Endothelial cell (in vitro differentiated cells): ENCODE measurements around the gene NGEF. TPM values are rescaled to one million over a fixed set of nuclear protein-coding genes. Genes with fewer than 3 reads are reported as not detected.

Experiments used
- DNase-seq: peaks from one replicate; pipeline ENCODE4 v3.0.0; 2021; ENCODE audit warnings: low spot score
- H3K27ac Mint-ChIP-seq: one replicate; pipeline ENCODE4 v1.8.0; 2021; ENCODE audit warnings: mixed read lengths, inconsistent platforms; ENCODE audit not compliant: unreplicated experiment
- H3K27me3 Mint-ChIP-seq: one replicate; pipeline ENCODE4 v1.8.0; 2021; ENCODE audit warnings: mild to moderate bottlenecking, moderate library complexity, mixed read lengths, inconsistent platforms; ENCODE audit not compliant: unreplicated experiment
- H3K36me3 Mint-ChIP-seq: one replicate; pipeline ENCODE4 v1.8.0; 2021; ENCODE audit warnings: mild to moderate bottlenecking, low read depth, mixed read lengths, inconsistent platforms; ENCODE audit not compliant: unreplicated experiment
- H3K4me1 Mint-ChIP-seq: one replicate; pipeline ENCODE4 v1.8.0; 2021; ENCODE audit warnings: mild to moderate bottlenecking, mixed read lengths, inconsistent platforms; ENCODE audit not compliant: unreplicated experiment
- H3K4me3 Mint-ChIP-seq: one replicate; pipeline ENCODE4 v1.8.0; 2021; ENCODE audit warnings: mild to moderate bottlenecking, mixed read lengths, inconsistent platforms; ENCODE audit not compliant: unreplicated experiment
- H3K9me3 Mint-ChIP-seq: one replicate; pipeline ENCODE4 v1.8.0; 2021; ENCODE audit warnings: mixed read lengths, inconsistent platforms; ENCODE audit not compliant: unreplicated experiment
- CTCF ChIP-seq: fragments of 200-600 bp; sonication (generic); IDR thresholded peaks from one replicate; pipeline ENCODE4 v1.5.0; 2021; ENCODE audit warnings: antibody characterized with exemption; ENCODE audit not compliant: unreplicated experiment
- total RNA-seq: library from RNA; stranded (reverse); fragmentation: NEBNext Ultra II Directional; extraction: Animal tissue kit (Norgen Biotek cat#: 25700); gene quantifications from one replicate; pipeline ENCODE4 v1.2.1, GENCODE V29; 2021; ENCODE audit not compliant: unreplicated experiment

NGEF gene
- total RNA-seq, 1 donor from 2014 or later, result 1.4 TPM

DNA sequence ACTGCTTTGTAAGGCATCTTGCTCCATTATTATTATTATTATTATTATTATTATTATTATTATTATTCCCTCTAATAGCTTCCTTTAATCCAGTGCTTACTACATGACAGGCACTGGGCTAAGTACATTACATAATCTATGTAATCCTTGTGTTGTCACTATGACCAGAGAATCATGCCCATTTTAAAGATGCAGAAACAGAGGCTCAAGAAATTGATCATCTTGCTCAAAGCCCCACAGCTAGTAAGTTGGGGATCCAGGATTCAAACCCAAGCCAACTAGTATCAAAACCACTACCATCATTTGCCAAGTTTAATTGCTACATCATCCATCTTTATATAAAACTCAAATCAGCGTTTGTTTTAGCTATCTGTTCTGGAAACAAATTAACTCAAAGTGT, 594 bp upstream of the NGEF start:
- H3K9me3 Mint-ChIP-seq, result no peaks in the 10 kb centered on the region
- H3K4me3 Mint-ChIP-seq, result no peak overlapping the region
- no peaks in the 10 kb centered on the region for H3K36me3 Mint-ChIP-seq
- peaks cover 3% of the 10 kb centered on the region for H3K27me3 Mint-ChIP-seq
- TF ChIP-seq CTCF, result no peak
- no peaks in the 10 kb centered on the region for H3K4me1 Mint-ChIP-seq
- no peak for DNase-seq
- no peak overlapping the region for H3K27ac Mint-ChIP-seq

DNA sequence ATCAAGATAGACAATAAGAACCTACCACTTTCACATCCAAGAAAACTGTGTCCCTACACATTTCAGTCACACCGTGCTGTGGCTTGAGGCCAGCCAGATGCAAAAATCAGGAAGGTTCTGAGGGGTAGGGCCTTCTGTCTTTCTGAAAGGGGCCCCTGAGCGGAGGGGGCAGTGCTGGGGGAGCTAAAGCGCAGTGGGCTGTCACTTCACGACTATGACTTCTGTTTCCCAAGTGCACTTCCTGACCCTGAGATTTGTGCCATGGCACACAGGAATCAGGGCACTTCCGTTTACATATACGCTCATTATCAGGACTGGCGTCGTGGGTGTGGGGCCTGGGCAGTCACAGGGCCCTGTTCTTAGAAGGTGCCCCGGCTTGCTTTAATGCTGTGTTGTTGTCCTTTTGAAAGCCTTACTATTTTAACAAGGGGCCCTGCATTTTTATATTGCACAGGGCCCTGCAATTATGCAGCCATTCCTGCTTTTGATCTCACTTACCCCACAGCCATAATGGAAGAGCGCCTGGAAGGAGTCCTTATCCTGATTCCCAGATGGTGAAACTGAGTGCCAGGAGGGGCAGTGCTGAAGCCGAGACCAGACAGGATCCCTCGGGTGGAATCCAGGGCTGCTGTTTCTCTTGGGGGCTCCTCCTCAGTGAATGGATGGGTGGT, 620 bp downstream of the NGEF start:
- no peak for DNase-seq
- Mint-ChIP-seq H3K4me1 (no peaks in the 10 kb centered on the region), H3K36me3 (no peaks in the 10 kb centered on the region), H3K27me3 (peaks cover 3% of the 10 kb centered on the region), H3K27ac (no peak overlapping the region), H3K4me3 (no peak overlapping the region), H3K9me3 (no peaks in the 10 kb centered on the region)
- TF ChIP-seq CTCF, result no peak

GRCh38 chr2:233011702-233012131, 1.3 kb downstream of the NGEF start:
- Mint-ChIP-seq H3K4me3 (no peak overlapping the region), H3K36me3 (no peaks in the 10 kb centered on the region), H3K27me3 (peaks cover 3% of the 10 kb centered on the region), H3K27ac (no peak overlapping the region), H3K9me3 (no peaks in the 10 kb centered on the region), H3K4me1 (no peaks in the 10 kb centered on the region)
- DNase-seq, result no peak
- TF ChIP-seq CTCF, result no peak

DNA sequence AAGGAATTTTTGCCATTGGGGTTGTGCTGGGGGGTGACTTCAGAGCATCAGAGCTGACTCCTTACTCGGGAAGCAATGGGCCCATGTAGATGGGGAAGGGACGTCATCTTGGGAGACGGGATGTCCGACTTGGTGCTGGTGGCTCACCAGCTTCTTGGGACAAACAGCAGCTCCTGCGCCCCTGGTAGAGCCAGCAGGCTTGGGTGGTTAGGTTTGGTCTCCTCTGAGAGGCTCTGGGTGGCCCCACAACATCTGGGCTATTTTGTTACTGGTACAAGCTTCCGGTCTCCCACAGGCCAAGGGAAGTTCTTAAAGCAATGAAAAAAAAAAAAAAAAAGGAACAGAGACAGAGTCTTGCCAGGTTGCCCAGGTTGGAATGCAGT, 1.8 kb downstream of the NGEF start:
- Mint-ChIP-seq H3K27me3 (peaks cover 2% of the 10 kb centered on the region), H3K9me3 (no peaks in the 10 kb centered on the region), H3K36me3 (no peaks in the 10 kb centered on the region), H3K27ac (no peak overlapping the region), H3K4me3 (no peak overlapping the region), H3K4me1 (no peaks in the 10 kb centered on the region)
- TF ChIP-seq CTCF, result no peak
- no peak for DNase-seq

- Mint-ChIP-seq H3K36me3 (no peaks in the 10 kb centered on the region), H3K4me1 (no peaks in the 10 kb centered on the region), H3K4me3 (no peak overlapping the region), H3K27ac (no peak overlapping the region), H3K27me3 (peaks cover 2% of the 10 kb centered on the region), H3K9me3 (no peaks in the 10 kb centered on the region)
- DNase-seq, result no peak
- TF ChIP-seq CTCF, result no peak
These were observed 2.3 kb downstream of the NGEF start for GRCh38 chr2:233010569-233011267.
